ENCODE data around the gene NKIRAS2.

NKIRAS2 gene

GRCh38 chr17:42071810-42072209 is 51.9 kb downstream of the NKIRAS2 start:
- peaks cover 7% of the 10 kb centered on the region for H3K4me1 Mint-ChIP-seq
- DNase-seq (ENCODE audit: low spot score in 2 of 2) (no peak), ATAC-seq (replicated peaks; ENCODE audit: extremely low read depth, poor library complexity, severe bottlenecking) (peak; percentile 27)
- no peaks in the 10 kb centered on the region for H3K9me3 Mint-ChIP-seq
- H3K27ac Mint-ChIP-seq (ENCODE audit: low read depth) = no peak overlapping the region
- H3K36me3 Mint-ChIP-seq (ENCODE audit: insufficient read depth) = peaks cover 2% of the 10 kb centered on the region
- H3K27me3 Mint-ChIP-seq = peaks cover 39% of the 10 kb centered on the region
- H3K4me3 Mint-ChIP-seq = peak overlapping the region; percentile 34

DNA sequence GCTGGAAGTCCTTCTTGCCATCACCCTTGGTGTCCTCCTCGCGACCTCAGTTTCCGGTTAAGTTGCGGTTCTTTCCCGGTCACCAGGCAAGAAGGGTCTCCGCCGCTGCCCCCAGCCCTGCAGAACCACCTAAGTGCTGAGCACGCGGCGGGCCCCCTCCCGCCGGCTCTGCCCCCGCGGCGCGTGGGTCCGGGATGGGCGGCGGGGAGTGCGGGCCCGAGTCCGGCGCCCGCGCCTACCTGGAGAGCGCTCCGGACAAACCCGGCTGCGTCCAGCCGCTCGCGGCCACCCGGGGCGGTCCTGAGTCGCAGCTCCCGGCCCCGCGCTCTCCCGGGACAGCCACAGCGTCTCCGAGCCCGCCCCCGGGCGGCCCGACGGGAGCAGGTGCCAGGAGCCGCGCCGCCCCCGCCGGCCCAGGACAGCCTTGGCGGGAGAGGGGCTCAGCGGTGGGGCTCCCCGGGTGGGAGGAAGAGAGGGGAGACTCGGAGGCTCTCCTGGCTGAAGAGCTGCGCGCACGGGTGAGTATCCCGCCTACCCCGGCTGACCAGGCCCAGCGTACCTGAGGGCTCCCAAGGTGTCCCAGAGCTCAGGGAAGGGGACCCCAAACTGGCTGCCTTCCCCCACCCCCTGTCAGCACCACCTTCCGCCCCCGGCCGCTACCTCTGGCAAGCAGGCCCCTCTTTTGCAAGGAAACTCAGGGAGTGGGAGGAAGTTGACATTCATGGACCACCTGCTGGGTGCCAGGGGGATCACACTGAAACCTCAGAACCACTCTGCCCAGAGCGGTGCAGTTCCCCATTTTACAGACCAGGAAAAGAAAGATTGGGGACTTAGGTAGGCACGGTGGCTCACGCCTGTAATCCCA is 52.7 kb downstream of the NKIRAS2 start:
- Mint-ChIP-seq H3K27me3 (peaks cover 39% of the 10 kb centered on the region), H3K4me1 (peaks cover 7% of the 10 kb centered on the region), H3K4me3 (peak overlapping the region; percentile 36), H3K36me3 (ENCODE audit: insufficient read depth) (peaks cover 2% of the 10 kb centered on the region), H3K27ac (ENCODE audit: low read depth) (no peak overlapping the region), H3K9me3 (no peaks in the 10 kb centered on the region)
- DNase-seq (ENCODE audit: low spot score in 2 of 2) (no peak), ATAC-seq (replicated peaks; ENCODE audit: extremely low read depth, poor library complexity, severe bottlenecking) (no peak)

Data from central memory CD8-positive, alpha-beta T cell (primary cell).